DMS 273 (cell line): ENCODE data around the gene HGFAC.

ENCODE experiments used
- DNase-seq: peaks from one replicate; lab custom pipeline; 2025; ENCODE audit not compliant: unreplicated experiment; lab: John Stamatoyannopoulos, UW

Gene HGFAC

GRCh38 chr4:3423406-3423805 is 18.4 kb upstream of the HGFAC start:
- no peak for DNase-seq

GRCh38 chr4:3423952-3424351 is 17.8 kb upstream of the HGFAC start:
- no peak for DNase-seq

- DNase-seq: no peak
Measured at GRCh38 chr4:3424522-3425095, 17.2 kb upstream of the HGFAC start.

- DNase-seq: no peak
Measured at GRCh38 chr4:3426465-3427133, 15.2 kb upstream of the HGFAC start.

- DNase-seq: no peak
Measured at GRCh38 chr4:3427134-3427476, 14.7 kb upstream of the HGFAC start.

- no peak for DNase-seq
Measured at GRCh38 chr4:3427706-3428446, 13.9 kb upstream of the HGFAC start.

- DNase-seq: no peak
Measured at GRCh38 chr4:3429651-3430050, 12.1 kb upstream of the HGFAC start.

- no peak for DNase-seq
Measured at GRCh38 chr4:3430524-3430923, 11.2 kb upstream of the HGFAC start.

GRCh38 chr4:3431446-3431993 is 10.2 kb upstream of the HGFAC start:
- DNase-seq: no peak

GRCh38 chr4:3432381-3432790 is 9.4 kb upstream of the HGFAC start:
- no peak for DNase-seq

- DNase-seq: no peak
Measured at GRCh38 chr4:3433138-3433869, 8.5 kb upstream of the HGFAC start.

- DNase-seq: no peak
Measured at GRCh38 chr4:3434881-3435685, 6.7 kb upstream of the HGFAC start.

GRCh38 chr4:3435686-3435956 is 6.1 kb upstream of the HGFAC start:
- no peak for DNase-seq

GRCh38 chr4:3436048-3436797 is 5.5 kb upstream of the HGFAC start:
- peak; percentile 39 for DNase-seq

- peak; percentile 84 for DNase-seq
Measured at GRCh38 chr4:3436798-3437581, 4.8 kb upstream of the HGFAC start.

- peak; percentile 46 for DNase-seq
Measured at GRCh38 chr4:3437582-3437936, 4.2 kb upstream of the HGFAC start.

- peak; percentile 20 for DNase-seq
Measured at GRCh38 chr4:3437998-3438846, 3.5 kb upstream of the HGFAC start.

GRCh38 chr4:3438847-3439180 is 3.0 kb upstream of the HGFAC start:
- DNase-seq: no peak

GRCh38 chr4:3439391-3439790 is 2.4 kb upstream of the HGFAC start:
- DNase-seq: no peak
